NCI-H2029 (cell line): ENCODE results near the gene PRELID1.
"Not testable (repeated sequence)": the region's sequence is repeated elsewhere in the genome, so short reads cannot be mapped to it uniquely, and the experiment has no call there.

ENCODE experiments used
- DNase-seq: peaks from one replicate; lab custom pipeline; 2025; lab: John Stamatoyannopoulos, UW

Gene PRELID1

DNA sequence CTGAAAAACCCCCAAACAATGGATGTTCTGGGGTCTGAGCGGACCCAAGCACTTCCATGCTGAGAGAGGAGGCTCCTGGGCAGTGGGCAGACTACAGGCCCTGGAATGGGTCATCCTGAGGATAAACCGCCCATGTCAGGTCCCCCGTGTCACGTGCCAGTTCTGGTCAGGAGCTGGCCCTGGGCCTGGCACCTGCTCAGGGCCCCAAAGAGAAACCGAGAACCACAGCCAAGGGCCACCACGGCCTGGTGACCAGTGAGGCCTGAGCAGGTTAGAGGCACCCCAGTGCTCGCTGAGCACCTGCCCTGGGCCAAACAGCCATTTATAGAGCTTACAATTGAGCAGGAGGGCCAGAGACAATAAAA, 32.1 kb downstream of the PRELID1 start:
- DNase-seq, result no peak

DNA sequence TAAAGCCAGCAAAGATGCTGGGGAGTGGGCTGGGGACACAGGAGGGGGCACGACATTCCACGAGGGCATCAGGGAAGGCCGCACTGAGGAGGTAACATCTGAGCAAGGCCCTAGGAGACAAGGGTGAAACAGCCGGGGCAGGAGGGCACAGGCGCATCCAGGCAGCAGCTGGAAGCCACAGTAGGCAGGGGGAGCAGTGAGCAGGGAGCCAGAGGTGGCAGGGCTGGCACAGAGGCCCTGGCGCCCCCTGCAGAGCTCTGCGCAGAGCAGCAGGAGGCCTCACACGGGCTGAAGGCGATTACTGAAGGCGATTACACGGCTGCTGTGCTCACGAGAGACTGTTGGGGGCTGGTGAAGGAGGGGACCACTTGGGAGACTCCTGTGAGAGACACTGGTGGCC, 32.5 kb downstream of the PRELID1 start:
- no peak for DNase-seq

GRCh38 chr5:177336603-177337494, 33.2 kb downstream of the PRELID1 start:
- DNase-seq, result no peak

DNA sequence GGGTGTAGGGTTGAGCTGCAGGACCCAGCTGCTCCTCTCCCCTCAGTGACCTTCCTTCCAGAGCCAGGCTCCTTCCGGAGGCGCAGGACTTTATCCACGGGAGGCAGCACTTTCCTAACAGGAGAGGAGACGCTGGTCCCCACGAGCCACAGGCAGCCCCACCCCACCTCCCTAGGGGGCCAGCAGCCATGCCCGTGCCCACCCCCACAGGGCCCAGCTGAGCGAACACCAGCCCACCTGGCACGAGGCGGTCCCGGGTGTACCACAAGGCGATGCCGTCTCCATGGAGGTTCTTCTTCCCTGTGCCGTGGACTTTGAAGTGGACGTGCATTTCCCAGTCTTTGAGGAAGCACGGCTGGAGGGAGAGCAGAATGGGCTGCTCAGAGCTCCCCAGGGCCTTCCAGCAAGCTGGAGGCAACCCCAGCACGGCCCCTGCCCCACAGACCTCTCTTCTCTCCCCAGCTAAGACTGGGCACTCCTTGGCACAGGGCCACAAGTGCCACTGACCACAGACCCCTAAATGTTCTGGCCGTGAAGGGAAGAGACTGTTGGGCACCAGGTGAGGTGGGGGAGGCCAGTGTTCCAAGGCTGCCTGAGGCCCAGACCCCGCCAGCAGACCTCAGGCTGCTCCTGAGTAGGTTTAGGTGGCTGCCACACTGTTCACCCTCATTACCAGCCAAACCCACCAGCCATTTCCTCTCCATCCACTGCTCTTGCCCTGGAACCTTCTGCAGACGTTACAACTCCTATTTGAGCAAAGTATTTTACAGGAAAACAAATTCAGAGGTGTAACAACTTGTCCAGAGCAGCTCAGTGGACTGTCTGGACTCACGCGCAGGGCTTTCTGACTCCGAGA, 34.9 kb downstream of the PRELID1 start:
- DNase-seq, result no peak

- DNase-seq, result peak; percentile 49
These were observed 35.6 kb downstream of the PRELID1 start for GRCh38 chr5:177339107-177339638.

GRCh38 chr5:177343000-177343399, 39.4 kb downstream of the PRELID1 start:
- DNase-seq, result not testable (repeated sequence)

DNA sequence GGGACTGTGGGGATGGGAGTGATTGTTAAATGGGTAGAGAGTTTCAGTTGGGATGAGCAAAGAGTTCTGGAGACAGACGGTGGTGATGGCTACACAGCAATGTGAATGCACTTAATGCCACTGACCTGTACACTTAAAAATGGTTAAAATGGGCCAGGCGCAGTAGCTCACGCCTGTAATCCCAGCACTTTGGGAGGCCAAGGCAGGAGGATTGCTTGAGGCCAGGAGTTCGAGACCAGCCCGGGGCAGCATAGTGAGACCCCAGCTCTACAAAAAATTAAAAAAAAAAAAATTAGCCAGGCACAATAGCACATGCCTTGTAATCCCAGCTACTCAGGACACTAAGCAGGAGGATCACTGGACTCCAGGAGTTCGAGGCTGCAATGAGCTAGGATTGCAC, 40.2 kb downstream of the PRELID1 start:
- DNase-seq, result no peak

DNA sequence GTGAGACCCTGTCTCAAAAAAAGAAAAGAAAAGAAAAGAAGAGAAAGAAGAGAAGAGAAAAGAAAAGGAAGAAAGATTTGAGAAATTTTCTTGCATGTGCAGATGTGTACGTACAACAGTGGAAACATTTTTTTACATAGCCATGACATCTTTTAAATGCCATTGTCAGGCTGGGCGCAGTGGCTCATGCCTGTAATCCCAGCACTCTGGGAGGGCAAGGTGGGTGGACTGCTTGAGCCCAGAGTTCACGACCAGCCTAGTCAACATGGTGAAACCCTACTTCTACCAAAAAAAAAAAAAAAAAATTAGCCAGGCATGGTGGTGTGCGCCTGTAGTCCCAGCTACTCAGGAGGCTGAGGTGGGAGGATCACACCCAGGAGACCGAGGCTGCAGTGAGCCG, 41.3 kb downstream of the PRELID1 start:
- no peak for DNase-seq

- DNase-seq, result no peak
These were observed 43.2 kb downstream of the PRELID1 start for GRCh38 chr5:177346820-177347219.

- no peak for DNase-seq
These were observed 44.1 kb downstream of the PRELID1 start for GRCh38 chr5:177347699-177348098.

DNA sequence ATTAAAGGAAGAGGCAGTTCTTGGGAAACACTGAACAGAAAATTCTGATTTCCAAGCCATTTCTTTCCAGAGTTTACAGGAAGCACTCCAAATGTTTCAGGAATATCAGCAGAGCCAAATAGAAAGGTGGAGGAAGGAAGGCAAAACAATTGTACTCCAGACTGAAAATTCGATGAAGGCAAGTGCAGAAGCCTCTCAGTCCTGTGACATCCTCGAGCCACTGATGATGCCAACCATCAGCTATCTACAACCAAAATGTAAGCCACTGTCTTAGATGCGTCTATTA, 45.7 kb downstream of the PRELID1 start:
- no peak for DNase-seq

DNA sequence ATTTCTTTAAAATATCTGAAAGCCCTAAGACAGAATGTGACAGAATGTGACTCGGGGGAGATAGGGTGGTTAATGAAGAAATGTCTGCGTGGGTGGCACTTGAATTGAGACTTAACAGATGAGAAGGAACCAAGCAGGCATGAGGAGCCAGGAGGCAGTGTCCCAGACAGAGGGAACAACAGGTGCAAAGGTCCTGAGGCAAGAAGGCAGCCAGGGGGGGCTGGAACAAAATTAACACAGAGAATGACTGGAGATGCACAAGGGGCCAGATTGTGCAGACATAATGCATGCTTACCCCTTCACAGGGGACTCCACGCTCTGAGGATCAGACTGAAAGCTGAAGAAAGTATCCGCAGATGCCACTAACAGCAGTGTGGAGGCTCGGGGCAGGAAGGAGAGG, 46.2 kb downstream of the PRELID1 start:
- DNase-seq, result no peak

DNA sequence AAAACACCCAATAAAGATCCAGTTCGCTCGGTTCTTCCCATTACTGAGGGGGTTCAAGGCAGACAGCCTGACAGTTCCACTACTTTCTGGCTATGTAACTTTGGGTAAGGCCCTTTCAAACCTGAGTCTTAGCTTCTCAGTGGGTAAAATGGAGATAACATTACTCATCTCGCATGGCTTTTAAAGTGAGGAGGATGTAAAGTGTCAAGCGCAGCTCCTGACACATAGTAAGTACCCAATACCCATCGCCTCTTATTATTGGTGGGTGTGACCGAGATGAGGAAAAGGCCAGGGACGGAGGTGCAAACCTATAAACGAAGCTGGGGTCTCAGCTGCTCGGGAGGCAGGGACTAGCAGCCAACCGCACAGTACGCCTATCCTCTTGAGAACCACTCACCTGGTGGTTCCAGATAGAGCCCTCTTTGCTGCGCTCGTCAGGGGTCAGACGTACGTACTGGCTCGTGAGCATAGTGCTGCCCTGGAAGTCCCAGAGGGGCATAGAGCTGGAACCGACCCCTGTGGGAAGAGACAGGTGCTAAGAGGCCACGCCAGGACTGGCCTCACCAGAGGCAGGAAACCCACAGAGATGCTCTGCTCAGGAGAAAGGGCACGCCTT, 47.3 kb downstream of the PRELID1 start:
- no peak for DNase-seq

- peak; percentile 98 for DNase-seq
These were observed 48.1 kb downstream of the PRELID1 start, which contains the start of gene LMAN2 for GRCh38 chr5:177351392-177352329. TSS of gene LMAN2 (minus strand) at chr5:177351668. CDS start at chr5:177351647, 21 bp downstream.

GRCh38 chr5:177353093-177353492, 49.5 kb downstream of the PRELID1 start:
- DNase-seq, result no peak

DNA sequence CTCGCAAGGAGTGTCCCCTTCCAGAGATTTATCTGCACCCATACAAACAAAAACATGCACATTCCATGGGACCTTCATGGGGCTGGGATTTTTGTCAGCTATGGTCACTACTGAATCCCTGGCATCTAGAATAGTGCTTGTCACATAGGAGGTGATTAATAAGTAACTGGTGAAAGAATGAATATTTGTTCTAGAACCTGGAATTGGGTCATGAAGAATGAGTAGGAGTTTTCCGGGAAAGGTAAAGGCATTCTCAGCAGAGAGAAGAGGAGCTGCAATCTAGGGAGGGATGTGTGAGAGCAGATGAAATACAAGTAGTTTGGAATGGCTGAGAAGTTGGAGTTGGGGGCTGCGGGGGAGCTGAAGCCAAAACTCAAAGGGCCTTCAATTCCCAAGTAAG, 50.7 kb downstream of the PRELID1 start:
- no peak for DNase-seq

- DNase-seq, result no peak
These were observed 51.1 kb downstream of the PRELID1 start for GRCh38 chr5:177354711-177355110.

- DNase-seq, result no peak
These were observed 51.7 kb downstream of the PRELID1 start for GRCh38 chr5:177355162-177355867.

- DNase-seq, result no peak
These were observed 52.2 kb downstream of the PRELID1 start for GRCh38 chr5:177355868-177356168.
